ENCODE results near the gene ELOVL7. TPM values are rescaled to one million over a fixed set of nuclear protein-coding genes. Genes with fewer than 3 reads are reported as not detected.
"Not testable (repeated sequence)": the region's sequence is repeated elsewhere in the genome, so short reads cannot be mapped to it uniquely, and the experiment has no call there.

The ELOVL7 gene
- polyA plus RNA-seq, 3 donors = 0.21 to 0.36 (median 0.33) TPM

DNA sequence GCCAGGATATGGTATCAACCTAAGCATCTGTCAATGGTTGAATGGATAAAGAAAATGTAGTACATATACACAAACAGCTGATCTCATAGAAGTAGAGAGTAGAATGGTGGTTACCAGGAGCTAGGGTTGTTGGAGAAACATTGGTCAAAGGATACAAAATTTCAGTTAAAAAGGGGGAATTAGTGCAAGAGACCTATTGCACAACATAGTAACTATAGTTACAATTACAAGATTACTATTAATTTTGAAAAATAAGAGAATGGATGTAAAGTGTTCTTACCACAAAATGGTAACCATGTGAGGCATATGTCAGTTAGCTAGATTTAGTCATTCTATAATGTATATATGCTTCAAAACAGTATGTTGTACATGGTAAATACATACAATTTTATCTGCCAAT, 28.8 kb upstream of the ELOVL7 start:
- no peak overlapping the region for H3K4me3 Mint-ChIP-seq
- H4K20me1 ChIP-seq (ENCODE audit: insufficient read depth, low read length) = no peaks in the 10 kb centered on the region
- H3K79me2 ChIP-seq (ENCODE audit: insufficient read depth, low read length) = no peaks in the 10 kb centered on the region
- no peak overlapping the region for H2AFZ ChIP-seq (ENCODE audit: insufficient read depth, low read depth, low read length, poor library complexity, severe bottlenecking)
- H3K4me3 ChIP-seq (replicated peaks in 1 of 3; ENCODE audit: low read depth in 2 of 3, low read length in 3 of 3) = no peak overlapping the region
- no peaks in the 10 kb centered on the region for H3K36me3 ChIP-seq (replicated peaks in 1 of 2; ENCODE audit: control insufficient read depth in 1 of 2, insufficient read depth in 2 of 2, low read length in 2 of 2)
- peaks cover 6 to 22% (median 18%) of the 10 kb centered on the region in 7 donors for H3K9me3 Mint-ChIP-seq
- H3K36me3 Mint-ChIP-seq = peaks cover 5 to 13% of the 10 kb centered on the region in 2 donors
- no peak for DNase-seq
- intact Hi-C loops (cut with micrococcal nuclease) = no loop called here
- H3K27me3 Mint-ChIP-seq (ENCODE audit: low read depth in 3 of 3) = peaks cover 0 to 2% (median 0%) of the 10 kb centered on the region in 3 donors
- H3K4me1 Mint-ChIP-seq = no peaks in the 10 kb centered on the region
- TF ChIP-seq, protein P1, sequence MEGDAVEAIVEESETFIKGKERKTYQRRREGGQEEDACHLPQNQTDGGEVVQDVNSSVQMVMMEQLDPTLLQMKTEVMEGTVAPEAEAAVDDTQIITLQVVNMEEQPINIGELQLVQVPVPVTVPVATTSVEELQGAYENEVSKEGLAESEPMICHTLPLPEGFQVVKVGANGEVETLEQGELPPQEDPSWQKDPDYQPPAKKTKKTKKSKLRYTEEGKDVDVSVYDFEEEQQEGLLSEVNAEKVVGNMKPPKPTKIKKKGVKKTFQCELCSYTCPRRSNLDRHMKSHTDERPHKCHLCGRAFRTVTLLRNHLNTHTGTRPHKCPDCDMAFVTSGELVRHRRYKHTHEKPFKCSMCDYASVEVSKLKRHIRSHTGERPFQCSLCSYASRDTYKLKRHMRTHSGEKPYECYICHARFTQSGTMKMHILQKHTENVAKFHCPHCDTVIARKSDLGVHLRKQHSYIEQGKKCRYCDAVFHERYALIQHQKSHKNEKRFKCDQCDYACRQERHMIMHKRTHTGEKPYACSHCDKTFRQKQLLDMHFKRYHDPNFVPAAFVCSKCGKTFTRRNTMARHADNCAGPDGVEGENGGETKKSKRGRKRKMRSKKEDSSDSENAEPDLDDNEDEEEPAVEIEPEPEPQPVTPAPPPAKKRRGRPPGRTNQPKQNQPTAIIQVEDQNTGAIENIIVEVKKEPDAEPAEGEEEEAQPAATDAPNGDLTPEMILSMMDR (IDR thresholded peaks at IDR 0.05) = no peak
- peaks cover 8 to 14% of the 10 kb centered on the region in 2 donors for H3K9me3 ChIP-seq (replicated peaks in 1 of 2; ENCODE audit: control insufficient read depth in 1 of 2, insufficient read depth in 1 of 2, low read length in 2 of 2)
- no peak overlapping the region for H3K27ac ChIP-seq (ENCODE audit: low read depth in 1 of 2, low read length in 2 of 2)
- no peak overlapping the region for H3K27ac Mint-ChIP-seq
- no peaks in the 10 kb centered on the region for H3K27me3 ChIP-seq (ENCODE audit: control insufficient read depth in 2 of 2, insufficient read depth in 2 of 2, low read length in 2 of 2)
- H3K9ac ChIP-seq (ENCODE audit: insufficient read depth, low read length, poor library complexity, severe bottlenecking) = no peak overlapping the region
- no peaks in the 10 kb centered on the region for H3K4me1 ChIP-seq (ENCODE audit: control insufficient read depth in 1 of 2, insufficient read depth in 2 of 2, low read length in 2 of 2)
- no peak overlapping the region for H3K4me2 ChIP-seq (replicated peaks; ENCODE audit: extremely low read depth, low read length, poor library complexity, severe bottlenecking)

DNA sequence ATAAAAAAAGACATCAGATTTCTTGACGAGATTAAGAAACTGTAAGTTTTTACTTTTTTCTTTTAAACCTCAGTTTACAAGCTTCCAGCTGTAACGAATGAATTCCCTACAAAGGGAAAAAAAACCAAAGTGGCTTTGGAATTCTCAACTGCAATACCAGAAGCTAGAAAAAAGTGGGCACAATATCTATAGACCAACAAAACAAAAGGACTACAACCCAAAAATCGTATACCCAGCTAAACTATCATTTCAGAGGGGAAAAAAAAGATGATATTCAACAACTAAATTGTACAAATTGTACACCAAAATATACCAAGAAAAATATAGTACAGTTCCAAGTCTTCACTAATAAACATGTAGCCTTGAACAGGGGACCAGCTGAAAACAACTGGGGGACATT, 26.8 kb upstream of the ELOVL7 start:
- Histone ChIP-seq H3K4me1 (ENCODE audit: control insufficient read depth in 1 of 2, insufficient read depth in 2 of 2, low read length in 2 of 2) (no peaks in the 10 kb centered on the region), H3K27me3 (ENCODE audit: control insufficient read depth in 2 of 2, insufficient read depth in 2 of 2, low read length in 2 of 2) (no peaks in the 10 kb centered on the region), H3K79me2 (ENCODE audit: insufficient read depth, low read length) (no peaks in the 10 kb centered on the region), H3K9ac (ENCODE audit: insufficient read depth, low read length, poor library complexity, severe bottlenecking) (no peak overlapping the region), H3K9me3 (replicated peaks in 1 of 2; ENCODE audit: control insufficient read depth in 1 of 2, insufficient read depth in 1 of 2, low read length in 2 of 2) (peaks cover 14 to 16% of the 10 kb centered on the region in 2 donors), H2AFZ (ENCODE audit: insufficient read depth, low read depth, low read length, poor library complexity, severe bottlenecking) (no peak overlapping the region), H3K4me3 (replicated peaks in 1 of 3; ENCODE audit: low read depth in 2 of 3, low read length in 3 of 3) (no peak overlapping the region), H3K36me3 (replicated peaks in 1 of 2; ENCODE audit: control insufficient read depth in 1 of 2, insufficient read depth in 2 of 2, low read length in 2 of 2) (no peaks in the 10 kb centered on the region), H4K20me1 (ENCODE audit: insufficient read depth, low read length) (no peaks in the 10 kb centered on the region), H3K27ac (ENCODE audit: low read depth in 1 of 2, low read length in 2 of 2) (no peak overlapping the region), H3K4me2 (replicated peaks; ENCODE audit: extremely low read depth, low read length, poor library complexity, severe bottlenecking) (no peak overlapping the region)
- WGBS (ENCODE audit: insufficient coverage) = no CpG with 5 or more reads among the region's 3 CpGs
- TF ChIP-seq, protein P1 (IDR thresholded peaks at IDR 0.05) = no peak
- no peaks in the 10 kb centered on the region for H3K4me1 Mint-ChIP-seq
- peaks cover 0 to 2% (median 0%) of the 10 kb centered on the region in 3 donors for H3K27me3 Mint-ChIP-seq (ENCODE audit: low read depth in 3 of 3)
- no peak for DNase-seq
- H3K4me3 Mint-ChIP-seq = no peak overlapping the region
- peaks cover 6 to 31% (median 13%) of the 10 kb centered on the region in 7 donors for H3K9me3 Mint-ChIP-seq
- intact Hi-C loops (cut with micrococcal nuclease) = no loop called here
- H3K36me3 Mint-ChIP-seq = peaks cover 5 to 13% of the 10 kb centered on the region in 2 donors
- H3K27ac Mint-ChIP-seq = no peak overlapping the region

DNA sequence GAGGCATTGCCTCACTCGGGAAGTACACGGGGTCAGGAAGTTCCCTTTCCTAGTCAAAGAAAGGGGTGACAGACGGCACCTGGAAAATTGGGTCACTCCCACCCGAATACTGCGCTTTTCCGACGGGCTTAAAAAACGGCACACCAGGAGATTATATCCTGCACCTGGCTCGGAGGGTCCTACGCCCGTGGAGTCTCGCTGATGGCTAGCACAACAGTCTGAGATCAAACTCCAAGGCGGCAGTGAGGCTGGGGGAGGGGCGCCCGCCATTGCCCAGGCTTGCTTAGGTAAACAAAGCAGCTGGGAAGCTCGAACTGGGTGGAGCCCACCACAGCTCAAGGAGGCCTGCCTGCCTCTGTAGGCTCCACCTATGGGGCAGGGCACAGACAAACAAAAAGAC, 16.5 kb upstream of the ELOVL7 start:
- H3K36me3 ChIP-seq (replicated peaks in 1 of 2; ENCODE audit: control insufficient read depth in 1 of 2, insufficient read depth in 2 of 2, low read length in 2 of 2); DNase-seq; H3K4me3 ChIP-seq (replicated peaks in 1 of 3; ENCODE audit: low read depth in 2 of 3, low read length in 3 of 3); H3K27ac Mint-ChIP-seq; H3K4me1 ChIP-seq (ENCODE audit: control insufficient read depth in 1 of 2, insufficient read depth in 2 of 2, low read length in 2 of 2); H4K20me1 ChIP-seq (ENCODE audit: insufficient read depth, low read length); H3K4me1 Mint-ChIP-seq; H3K9me3 ChIP-seq (replicated peaks in 1 of 2; ENCODE audit: control insufficient read depth in 1 of 2, insufficient read depth in 1 of 2, low read length in 2 of 2); H2AFZ ChIP-seq (ENCODE audit: insufficient read depth, low read depth, low read length, poor library complexity, severe bottlenecking); H3K27me3 ChIP-seq (ENCODE audit: control insufficient read depth in 2 of 2, insufficient read depth in 2 of 2, low read length in 2 of 2); H3K4me3 Mint-ChIP-seq; H3K36me3 Mint-ChIP-seq; H3K27me3 Mint-ChIP-seq (ENCODE audit: low read depth in 3 of 3); H3K9ac ChIP-seq (ENCODE audit: insufficient read depth, low read length, poor library complexity, severe bottlenecking); H3K79me2 ChIP-seq (ENCODE audit: insufficient read depth, low read length); intact Hi-C loops (cut with micrococcal nuclease); H3K27ac ChIP-seq (ENCODE audit: low read depth in 1 of 2, low read length in 2 of 2); H3K4me2 ChIP-seq (replicated peaks; ENCODE audit: extremely low read depth, low read length, poor library complexity, severe bottlenecking): not testable (repeated sequence)
- peaks cover 9 to 32% (median 17%) of the 10 kb centered on the region in 7 donors for H3K9me3 Mint-ChIP-seq
- WGBS (ENCODE audit: insufficient coverage) = 100% methylated on average over 3 of the region's 16 CpGs
